ENCODE measurements around the gene STIM1.

The STIM1 gene

DNA sequence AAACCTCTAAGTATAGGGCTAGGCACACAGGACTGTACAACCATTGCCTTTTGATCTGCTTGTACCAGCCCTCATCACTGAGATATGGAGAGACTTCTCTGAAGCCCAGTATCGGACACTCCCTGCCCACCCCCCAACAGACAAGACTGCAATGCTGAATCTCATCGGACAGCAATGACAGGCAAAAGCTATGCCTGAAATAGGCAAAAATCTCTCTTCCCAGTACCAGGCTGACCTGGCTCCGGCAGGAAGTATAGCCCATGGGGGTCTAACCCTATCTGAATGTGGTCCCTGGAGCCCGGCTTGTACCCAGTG, 21.2 kb upstream of the STIM1 start:
- Histone ChIP-seq H3K79me2 (ENCODE audit: insufficient read depth, low read length) (peaks cover 97% of the 10 kb centered on the region), H3K4me3 (ENCODE audit: low read depth in 1 of 2, low read length in 2 of 2) (no peak overlapping the region), H3K4me1 (ENCODE audit: insufficient read depth, low read length) (peaks cover 44% of the 10 kb centered on the region), H3K4me2 (ENCODE audit: insufficient read depth, low read length) (no peak overlapping the region), H2AFZ (ENCODE audit: low read depth, low read length) (no peak overlapping the region), H3K9me3 (ENCODE audit: insufficient read depth, low read length, severe bottlenecking) (no peaks in the 10 kb centered on the region), H3K27me3 (ENCODE audit: insufficient read depth, low read length, poor library complexity) (no peaks in the 10 kb centered on the region), H4K20me1 (ENCODE audit: insufficient read depth, low read length) (peaks cover 81% of the 10 kb centered on the region), H3K27ac (ENCODE audit: low read length) (no peak overlapping the region), H3K9ac (ENCODE audit: low read depth, low read length) (no peak overlapping the region), H3K36me3 (ENCODE audit: insufficient read depth, low read length) (peaks cover 69% of the 10 kb centered on the region)
- ATAC-seq (ENCODE audit: insufficient read depth, low read depth) (no peak), DNase-seq (no peak)
- TF ChIP-seq, protein P1, sequence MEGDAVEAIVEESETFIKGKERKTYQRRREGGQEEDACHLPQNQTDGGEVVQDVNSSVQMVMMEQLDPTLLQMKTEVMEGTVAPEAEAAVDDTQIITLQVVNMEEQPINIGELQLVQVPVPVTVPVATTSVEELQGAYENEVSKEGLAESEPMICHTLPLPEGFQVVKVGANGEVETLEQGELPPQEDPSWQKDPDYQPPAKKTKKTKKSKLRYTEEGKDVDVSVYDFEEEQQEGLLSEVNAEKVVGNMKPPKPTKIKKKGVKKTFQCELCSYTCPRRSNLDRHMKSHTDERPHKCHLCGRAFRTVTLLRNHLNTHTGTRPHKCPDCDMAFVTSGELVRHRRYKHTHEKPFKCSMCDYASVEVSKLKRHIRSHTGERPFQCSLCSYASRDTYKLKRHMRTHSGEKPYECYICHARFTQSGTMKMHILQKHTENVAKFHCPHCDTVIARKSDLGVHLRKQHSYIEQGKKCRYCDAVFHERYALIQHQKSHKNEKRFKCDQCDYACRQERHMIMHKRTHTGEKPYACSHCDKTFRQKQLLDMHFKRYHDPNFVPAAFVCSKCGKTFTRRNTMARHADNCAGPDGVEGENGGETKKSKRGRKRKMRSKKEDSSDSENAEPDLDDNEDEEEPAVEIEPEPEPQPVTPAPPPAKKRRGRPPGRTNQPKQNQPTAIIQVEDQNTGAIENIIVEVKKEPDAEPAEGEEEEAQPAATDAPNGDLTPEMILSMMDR (IDR thresholded peaks at IDR 0.05; ENCODE audit: borderline replicate concordance, extremely low read depth, low read length, poor library complexity, severe bottlenecking) = no peak
- no peak for TF ChIP-seq EZH2 (IDR thresholded peaks at IDR 0.05; ENCODE audit: borderline replicate concordance, low read depth, low read length, severe bottlenecking)

DNA sequence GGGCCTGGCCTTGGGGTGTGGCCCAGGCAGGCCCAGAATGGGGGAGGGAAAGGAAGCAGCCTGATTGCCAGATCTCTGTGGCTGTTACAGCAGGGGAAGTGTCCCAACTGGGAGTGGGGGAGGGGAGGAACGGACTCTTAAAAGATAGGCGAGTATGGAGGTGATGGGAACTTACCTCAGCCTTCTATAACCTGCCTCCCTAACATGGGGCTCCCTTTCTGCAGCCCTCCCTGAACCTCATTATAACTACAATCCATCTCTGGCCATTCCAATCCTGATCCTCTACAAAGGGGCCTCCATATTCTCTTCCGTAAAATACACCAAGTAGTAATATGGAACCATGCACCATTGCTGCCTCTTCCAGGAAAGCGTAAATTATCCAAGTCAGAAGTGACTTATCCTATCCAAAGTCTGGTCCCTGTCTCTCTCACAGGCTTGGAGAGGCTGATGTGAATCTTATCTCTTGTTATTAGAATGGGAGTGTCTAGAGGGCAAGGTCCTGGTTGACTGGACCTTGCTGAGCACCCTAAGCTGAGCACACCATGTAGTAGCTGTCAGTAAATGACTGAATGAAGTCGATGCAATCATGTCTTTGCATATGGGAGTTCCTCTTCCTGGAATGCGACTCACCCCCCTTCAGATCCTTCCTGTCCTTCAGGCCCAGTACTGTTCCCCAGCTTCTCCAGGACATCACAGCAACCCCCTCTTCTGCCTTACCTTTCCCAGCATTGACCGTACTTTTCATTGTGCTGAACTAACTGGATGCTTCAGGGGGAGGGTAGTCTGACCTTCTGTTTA, 20.6 kb upstream of the STIM1 start:
- DNase-seq = no peak
- Histone ChIP-seq H3K9ac (ENCODE audit: low read depth, low read length) (no peak overlapping the region), H3K36me3 (ENCODE audit: insufficient read depth, low read length) (peaks cover 64% of the 10 kb centered on the region), H3K4me3 (ENCODE audit: low read depth in 1 of 2, low read length in 2 of 2) (no peak overlapping the region), H3K79me2 (ENCODE audit: insufficient read depth, low read length) (peaks cover 99% of the 10 kb centered on the region), H3K27ac (ENCODE audit: low read length) (0 out of 2 replicates have a peak overlapping the region, but pooled peaks have one; percentile 20), H3K27me3 (ENCODE audit: insufficient read depth, low read length, poor library complexity) (no peaks in the 10 kb centered on the region), H3K9me3 (ENCODE audit: insufficient read depth, low read length, severe bottlenecking) (no peaks in the 10 kb centered on the region), H3K4me2 (ENCODE audit: insufficient read depth, low read length) (no peak overlapping the region), H4K20me1 (ENCODE audit: insufficient read depth, low read length) (peaks cover 86% of the 10 kb centered on the region), H2AFZ (ENCODE audit: low read depth, low read length) (no peak overlapping the region), H3K4me1 (ENCODE audit: insufficient read depth, low read length) (peaks cover 50% of the 10 kb centered on the region)
- TF ChIP-seq, protein P1 (IDR thresholded peaks at IDR 0.05; ENCODE audit: borderline replicate concordance, extremely low read depth, low read length, poor library complexity, severe bottlenecking) = no peak
- TF ChIP-seq EZH2 (IDR thresholded peaks at IDR 0.05; ENCODE audit: borderline replicate concordance, low read depth, low read length, severe bottlenecking) = no peak
- ATAC-seq (ENCODE audit: insufficient read depth, low read depth) = no peak

DNA sequence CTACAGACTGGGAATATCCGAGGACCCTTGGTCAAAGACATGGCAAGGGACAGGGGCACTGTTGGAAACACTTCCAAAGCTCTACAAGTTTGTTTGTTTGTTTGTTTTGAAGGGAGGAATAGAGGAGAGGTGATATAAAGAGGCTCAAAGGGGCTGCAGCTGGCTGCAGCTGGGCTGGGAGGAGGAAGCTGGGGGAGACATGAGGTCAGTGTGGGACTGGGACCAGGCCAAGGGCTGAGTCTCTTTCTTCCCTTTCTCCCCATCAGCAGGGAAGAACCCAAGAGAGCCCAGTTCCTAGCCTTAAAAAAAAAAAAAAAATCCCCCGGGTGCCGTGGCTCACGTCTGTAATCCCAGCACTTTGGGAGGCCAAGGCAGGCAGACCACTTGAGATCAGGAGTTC, 19.7 kb upstream of the STIM1 start:
- Histone ChIP-seq H2AFZ (ENCODE audit: low read depth, low read length) (no peak overlapping the region), H3K4me1 (ENCODE audit: insufficient read depth, low read length) (peaks cover 53% of the 10 kb centered on the region), H3K4me3 (ENCODE audit: low read depth in 1 of 2, low read length in 2 of 2) (no peak overlapping the region), H3K9me3 (ENCODE audit: insufficient read depth, low read length, severe bottlenecking) (no peaks in the 10 kb centered on the region), H3K9ac (ENCODE audit: low read depth, low read length) (no peak overlapping the region), H3K27me3 (ENCODE audit: insufficient read depth, low read length, poor library complexity) (no peaks in the 10 kb centered on the region), H3K4me2 (ENCODE audit: insufficient read depth, low read length) (no peak overlapping the region), H3K27ac (ENCODE audit: low read length) (no peak overlapping the region), H3K36me3 (ENCODE audit: insufficient read depth, low read length) (peaks cover 56% of the 10 kb centered on the region), H4K20me1 (ENCODE audit: insufficient read depth, low read length) (peaks cover 83% of the 10 kb centered on the region), H3K79me2 (ENCODE audit: insufficient read depth, low read length) (peaks cover 100% of the 10 kb centered on the region)
- DNase-seq (no peak), ATAC-seq (ENCODE audit: insufficient read depth, low read depth) (no peak)
- no peak for TF ChIP-seq EZH2 (IDR thresholded peaks at IDR 0.05; ENCODE audit: borderline replicate concordance, low read depth, low read length, severe bottlenecking)
- TF ChIP-seq, protein P1 (IDR thresholded peaks at IDR 0.05; ENCODE audit: borderline replicate concordance, extremely low read depth, low read length, poor library complexity, severe bottlenecking) = no peak

Data from DND-41 (cell line).